NB4 (cell line): ENCODE results near the gene MARK1.

ENCODE experiments used
- POLR2A ChIP-seq: IDR thresholded peaks from 2 replicates; pipeline ENCODE4 v1.6.1; 2011; ENCODE audit warnings: mild to moderate bottlenecking; ENCODE audit not compliant: insufficient read length; ENCODE audit errors: extremely low read depth
- TF ChIP-seq, protein P1 (sequence below): IDR thresholded peaks from one replicate; pipeline ENCODE4 v1.5.1; 2012; ENCODE audit warnings: low read depth, low read length
- TF ChIP-seq, protein P2 (sequence below): IDR thresholded peaks from 2 replicates; pipeline ENCODE4 v1.6.1; 2011; ENCODE audit warnings: low read depth, low read length

DNA sequence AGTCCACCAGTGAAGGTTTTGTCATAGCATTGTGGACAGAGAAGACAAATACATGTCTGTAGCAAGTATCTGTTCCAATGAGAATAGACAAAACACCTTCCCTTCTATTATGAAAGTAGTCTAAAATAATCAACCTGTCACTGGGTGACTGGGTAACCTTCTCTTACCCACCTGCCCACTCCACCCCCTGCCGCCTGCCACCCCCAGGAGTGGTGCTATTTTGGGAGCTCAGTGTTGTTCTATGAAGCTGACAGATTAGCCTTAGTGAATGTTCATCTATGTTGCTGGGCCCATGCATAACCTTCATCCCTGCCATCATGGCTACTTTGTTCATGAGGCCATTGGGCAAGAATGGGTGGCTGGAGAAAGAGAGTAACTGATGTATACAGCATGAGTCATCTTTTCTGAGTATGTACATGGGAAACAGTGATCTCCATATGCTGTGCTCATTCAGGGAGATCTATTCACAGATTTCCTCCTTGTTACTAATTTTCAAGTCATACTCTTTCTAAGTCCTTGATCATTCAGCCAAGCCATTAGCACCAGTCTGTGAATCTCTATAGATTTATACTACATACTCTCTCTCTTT is 24.8 kb downstream of the MARK1 start:
- TF ChIP-seq, protein P1, sequence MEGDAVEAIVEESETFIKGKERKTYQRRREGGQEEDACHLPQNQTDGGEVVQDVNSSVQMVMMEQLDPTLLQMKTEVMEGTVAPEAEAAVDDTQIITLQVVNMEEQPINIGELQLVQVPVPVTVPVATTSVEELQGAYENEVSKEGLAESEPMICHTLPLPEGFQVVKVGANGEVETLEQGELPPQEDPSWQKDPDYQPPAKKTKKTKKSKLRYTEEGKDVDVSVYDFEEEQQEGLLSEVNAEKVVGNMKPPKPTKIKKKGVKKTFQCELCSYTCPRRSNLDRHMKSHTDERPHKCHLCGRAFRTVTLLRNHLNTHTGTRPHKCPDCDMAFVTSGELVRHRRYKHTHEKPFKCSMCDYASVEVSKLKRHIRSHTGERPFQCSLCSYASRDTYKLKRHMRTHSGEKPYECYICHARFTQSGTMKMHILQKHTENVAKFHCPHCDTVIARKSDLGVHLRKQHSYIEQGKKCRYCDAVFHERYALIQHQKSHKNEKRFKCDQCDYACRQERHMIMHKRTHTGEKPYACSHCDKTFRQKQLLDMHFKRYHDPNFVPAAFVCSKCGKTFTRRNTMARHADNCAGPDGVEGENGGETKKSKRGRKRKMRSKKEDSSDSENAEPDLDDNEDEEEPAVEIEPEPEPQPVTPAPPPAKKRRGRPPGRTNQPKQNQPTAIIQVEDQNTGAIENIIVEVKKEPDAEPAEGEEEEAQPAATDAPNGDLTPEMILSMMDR = no peak
- TF ChIP-seq POLR2A = no peak
- TF ChIP-seq, protein P2, sequence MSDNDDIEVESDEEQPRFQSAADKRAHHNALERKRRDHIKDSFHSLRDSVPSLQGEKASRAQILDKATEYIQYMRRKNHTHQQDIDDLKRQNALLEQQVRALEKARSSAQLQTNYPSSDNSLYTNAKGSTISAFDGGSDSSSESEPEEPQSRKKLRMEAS = no peak
